BJ (cell line): Measurements from ENCODE around the gene FBLIM1. TPM values are rescaled to one million over a fixed set of nuclear protein-coding genes. Genes with fewer than 3 reads are reported as not detected.

Source experiments
- CTCF ChIA-PET: fragments of 350-600 bp; formaldehyde crosslinking; extraction: SDS; loops from one replicate; lab custom pipeline; 2021; ENCODE audit warnings: antibody characterized with exemption, inconsistent platforms; lab: Yijun Ruan, JAX
- POLR2A ChIA-PET: fragments of 300-600 bp; sonication (Branson Sonifier 250); formaldehyde crosslinking; extraction: SDS; loops from one replicate; lab custom pipeline; 2021; ENCODE audit warnings: antibody characterized with exemption; lab: Charles Lee
- DNase-seq: peaks from one replicate; pipeline ENCODE4 v3.0.0-alpha.2; 2011; ENCODE audit warnings: low read depth
- H3K27me3 ChIP-seq: 2 replicates; pipeline ENCODE4 v1.6.0; 2011; ENCODE audit warnings: low read length; ENCODE audit not compliant: control insufficient read depth, insufficient read depth
- H3K36me3 ChIP-seq: 2 replicates; pipeline ENCODE4 v1.5.1; 2011; ENCODE audit warnings: low read length; ENCODE audit not compliant: control insufficient read depth, insufficient read depth
- H3K4me3 ChIP-seq: 2 replicates; pipeline ENCODE4 v1.5.1; 2011; ENCODE audit warnings: low read depth, mild to moderate bottlenecking, control low read depth, low read length
- polyA plus RNA-seq: library from polyadenylated mRNA; depleted of rRNA; stranded (reverse); fragments of >200 nt; gene quantifications from 2 replicates; pipeline ENCODE4 v1.2.3, GENCODE V29; 2011
- TF ChIP-seq, protein P1 (sequence below): IDR thresholded peaks from 2 replicates; pipeline ENCODE4 v1.5.1; 2011; ENCODE audit warnings: low read depth, mild to moderate bottlenecking, control low read depth, inconsistent platforms, low read length, moderate library complexity; ENCODE audit not compliant: insufficient read depth

The FBLIM1 gene
- polyA plus RNA-seq, 1 experiment = 254 TPM

DNA sequence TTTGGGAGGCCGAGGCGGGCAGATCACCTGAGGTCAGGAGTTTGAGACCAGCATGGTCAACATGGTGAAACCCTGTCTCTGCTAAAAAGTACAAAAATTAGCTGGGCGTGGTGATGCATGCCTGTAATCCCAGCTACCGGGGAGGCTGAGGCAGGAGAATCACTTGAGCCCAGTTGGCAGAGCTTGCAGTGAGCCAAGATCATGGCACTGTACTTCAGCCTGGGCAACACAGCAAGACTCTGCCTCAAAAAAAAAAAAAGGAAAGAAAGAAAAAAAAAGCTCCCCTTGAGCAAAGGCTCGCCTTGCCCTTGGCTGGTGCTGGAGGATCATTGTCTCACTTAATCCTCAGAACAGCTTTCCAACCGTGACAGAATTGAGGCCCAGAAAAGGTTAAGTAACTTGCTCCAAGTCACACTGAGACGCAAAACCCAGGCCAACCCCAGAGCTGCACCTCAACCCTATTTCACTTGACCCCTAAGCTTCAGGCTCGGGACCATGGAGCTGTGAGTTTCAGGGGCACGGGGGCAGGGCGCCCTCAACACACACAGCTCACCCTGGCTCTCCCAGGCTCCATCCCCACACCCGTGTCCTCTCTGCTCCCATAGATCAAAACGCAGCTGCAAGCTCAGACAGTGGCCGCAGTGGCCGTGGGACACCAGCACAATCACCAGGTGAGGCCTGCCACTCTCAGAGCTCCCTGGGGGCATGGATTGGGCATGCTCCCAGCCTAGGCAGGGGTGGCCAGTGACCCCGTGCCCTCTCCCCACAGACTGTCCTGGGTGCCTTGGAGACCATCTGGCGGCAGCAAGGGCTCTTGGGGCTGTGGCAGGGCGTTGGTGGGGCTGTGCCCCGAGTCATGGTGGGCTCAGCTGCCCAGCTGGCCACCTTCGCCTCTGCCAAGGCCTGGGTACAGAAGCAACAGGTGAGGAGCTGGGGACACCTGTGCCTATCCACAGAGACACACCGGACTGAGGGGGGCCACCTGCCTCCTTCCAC, 21.0 kb upstream of the FBLIM1 start:
- ChIA-PET CTCF (interaction anchor here (0.9 to 9.4 kb wide), 4 partner anchors 16 to 144 kb away, joined by 3 to 104 read pairs (median 3); no protein-coding TSS in a partner anchor), POLR2A (interaction anchor here (0.6 kb wide), 2 partner anchors 18 to 147 kb away, joined by 3 to 4 read pairs; no protein-coding TSS in a partner anchor)
- Histone ChIP-seq H3K27me3 (no peaks in the 10 kb centered on the region), H3K36me3 (peaks cover 17% of the 10 kb centered on the region), H3K4me3 (no peak overlapping the region)
- TF ChIP-seq, protein P1, sequence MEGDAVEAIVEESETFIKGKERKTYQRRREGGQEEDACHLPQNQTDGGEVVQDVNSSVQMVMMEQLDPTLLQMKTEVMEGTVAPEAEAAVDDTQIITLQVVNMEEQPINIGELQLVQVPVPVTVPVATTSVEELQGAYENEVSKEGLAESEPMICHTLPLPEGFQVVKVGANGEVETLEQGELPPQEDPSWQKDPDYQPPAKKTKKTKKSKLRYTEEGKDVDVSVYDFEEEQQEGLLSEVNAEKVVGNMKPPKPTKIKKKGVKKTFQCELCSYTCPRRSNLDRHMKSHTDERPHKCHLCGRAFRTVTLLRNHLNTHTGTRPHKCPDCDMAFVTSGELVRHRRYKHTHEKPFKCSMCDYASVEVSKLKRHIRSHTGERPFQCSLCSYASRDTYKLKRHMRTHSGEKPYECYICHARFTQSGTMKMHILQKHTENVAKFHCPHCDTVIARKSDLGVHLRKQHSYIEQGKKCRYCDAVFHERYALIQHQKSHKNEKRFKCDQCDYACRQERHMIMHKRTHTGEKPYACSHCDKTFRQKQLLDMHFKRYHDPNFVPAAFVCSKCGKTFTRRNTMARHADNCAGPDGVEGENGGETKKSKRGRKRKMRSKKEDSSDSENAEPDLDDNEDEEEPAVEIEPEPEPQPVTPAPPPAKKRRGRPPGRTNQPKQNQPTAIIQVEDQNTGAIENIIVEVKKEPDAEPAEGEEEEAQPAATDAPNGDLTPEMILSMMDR = no peak
- no peak for DNase-seq

DNA sequence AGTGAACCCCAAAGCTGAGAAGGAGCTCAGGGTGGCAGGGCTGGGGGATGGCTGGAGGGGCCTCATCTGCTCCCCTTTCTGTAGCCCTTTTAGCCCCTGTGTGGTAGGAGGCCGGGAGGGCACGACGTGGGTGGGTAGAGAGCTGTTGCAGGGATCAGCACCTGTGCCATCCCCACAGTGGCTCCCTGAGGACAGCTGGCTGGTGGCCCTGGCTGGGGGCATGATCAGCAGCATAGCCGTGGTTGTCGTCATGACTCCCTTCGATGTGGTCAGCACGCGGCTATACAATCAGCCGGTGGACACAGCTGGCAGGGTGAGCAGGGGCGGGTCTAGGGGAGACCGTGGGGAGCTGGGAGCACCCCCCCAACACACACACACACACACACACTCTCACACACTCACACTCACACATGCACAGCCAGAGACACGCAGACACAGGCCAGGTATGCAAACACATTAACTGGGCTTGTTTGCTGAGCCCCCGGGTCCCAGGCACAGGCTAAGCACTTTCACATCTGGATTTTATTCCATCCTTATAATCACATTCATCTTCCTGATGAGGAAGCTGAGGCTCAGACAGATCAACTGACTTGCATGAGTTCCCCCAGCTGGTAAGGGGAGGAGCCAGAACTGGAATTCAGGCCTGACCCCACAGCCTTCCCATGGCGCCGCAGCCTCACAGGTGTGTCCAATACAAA, 20.0 kb upstream of the FBLIM1 start:
- no peak for DNase-seq
- TF ChIP-seq, protein P1 = no peak
- ChIA-PET POLR2A (interaction anchor here (0.6 kb wide), 2 partner anchors 11 to 148 kb away, joined by 4 read pairs; no protein-coding TSS in a partner anchor), CTCF (interaction anchor here (1.2 to 9.4 kb wide), 2 partner anchors 18 to 145 kb away, joined by 3 to 104 read pairs; no protein-coding TSS in a partner anchor)
- Histone ChIP-seq H3K27me3 (no peaks in the 10 kb centered on the region), H3K4me3 (no peak overlapping the region), H3K36me3 (peaks cover 11% of the 10 kb centered on the region)

DNA sequence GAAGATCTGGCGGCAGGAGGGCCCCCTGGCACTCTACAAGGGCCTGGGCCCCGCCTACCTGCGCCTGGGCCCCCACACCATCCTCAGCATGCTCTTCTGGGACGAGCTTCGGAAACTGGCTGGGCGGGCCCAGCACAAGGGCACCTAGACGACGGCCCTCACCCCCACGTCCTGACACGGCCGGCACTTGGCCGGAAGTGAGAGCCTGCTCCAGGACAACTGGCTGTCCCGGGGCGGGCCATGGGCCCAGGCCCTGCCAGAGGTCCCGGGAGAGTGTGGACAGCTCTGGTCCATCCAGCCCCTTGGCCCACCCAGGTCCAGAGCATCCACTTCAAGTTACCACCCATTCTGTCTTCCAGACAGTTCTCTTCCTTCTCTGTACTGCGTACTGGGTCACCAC, 19.3 kb upstream of the FBLIM1 start:
- no peak for DNase-seq
- Histone ChIP-seq H3K4me3 (no peak overlapping the region), H3K36me3 (peaks cover 6% of the 10 kb centered on the region), H3K27me3 (no peaks in the 10 kb centered on the region)
- ChIA-PET POLR2A (no interaction called here), CTCF (interaction anchor here (2.7 to 9.4 kb wide), 2 partner anchors 24 to 145 kb away, joined by 10 to 104 read pairs; no protein-coding TSS in a partner anchor)
- TF ChIP-seq, protein P1 = no peak

DNA sequence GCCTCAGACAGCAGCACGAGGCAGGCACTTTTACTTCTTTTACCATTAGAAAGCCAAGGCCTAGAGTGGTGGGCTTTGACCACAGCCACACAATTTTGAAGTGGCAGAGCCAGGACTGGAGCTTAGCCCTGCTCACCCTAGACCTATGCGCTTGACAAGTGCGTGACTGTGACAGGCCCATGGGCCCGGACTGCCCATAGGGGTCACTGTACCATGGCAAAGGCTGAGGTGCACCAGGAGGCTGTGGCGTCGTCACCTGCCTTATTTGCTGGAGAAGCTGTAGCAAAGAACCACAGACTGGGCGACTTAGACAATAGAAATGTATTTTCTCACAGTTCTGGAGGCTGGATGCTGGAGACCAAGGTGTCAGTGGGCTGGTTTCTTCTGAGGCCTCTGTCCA, 18.9 kb upstream of the FBLIM1 start:
- CTCF ChIA-PET = interaction anchor here (0.6 to 9.4 kb wide), 5 partner anchors 8 to 611 kb away, joined by 3 to 104 read pairs (median 12); no protein-coding TSS in a partner anchor

More for the DNA sequence above, 18.9 kb upstream of the FBLIM1 start:
- POLR2A ChIA-PET = no interaction called here
- peaks cover 2% of the 10 kb centered on the region; the same call in 1 of the 2 replicates for H3K36me3 ChIP-seq
- DNase-seq = no peak
- TF ChIP-seq, protein P1 = peak; percentile 28
- no peak overlapping the region for H3K4me3 ChIP-seq
- no peaks in the 10 kb centered on the region for H3K27me3 ChIP-seq
